ENCODE data around the gene HINT3.

The HINT3 gene

DNA sequence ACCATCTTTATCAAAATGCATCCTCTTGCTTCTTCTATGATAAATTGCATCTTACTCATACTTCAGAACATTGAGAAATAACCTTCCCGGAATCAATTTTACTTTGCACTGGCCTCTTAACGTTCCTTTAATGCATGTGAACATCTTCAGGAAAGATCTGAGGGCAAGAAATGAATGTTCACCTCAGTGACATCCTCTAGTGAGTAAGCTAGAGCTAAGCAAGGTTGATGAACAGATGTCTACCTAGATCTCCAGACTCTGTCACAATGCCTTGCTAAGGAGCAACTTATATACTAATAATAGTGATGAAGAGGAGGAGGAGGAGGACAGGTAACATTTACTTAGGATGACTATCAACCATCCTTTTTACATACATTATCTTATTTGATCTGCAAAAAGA is 16.8 kb upstream of the HINT3 start:
- TF ChIP-seq, protein P1, sequence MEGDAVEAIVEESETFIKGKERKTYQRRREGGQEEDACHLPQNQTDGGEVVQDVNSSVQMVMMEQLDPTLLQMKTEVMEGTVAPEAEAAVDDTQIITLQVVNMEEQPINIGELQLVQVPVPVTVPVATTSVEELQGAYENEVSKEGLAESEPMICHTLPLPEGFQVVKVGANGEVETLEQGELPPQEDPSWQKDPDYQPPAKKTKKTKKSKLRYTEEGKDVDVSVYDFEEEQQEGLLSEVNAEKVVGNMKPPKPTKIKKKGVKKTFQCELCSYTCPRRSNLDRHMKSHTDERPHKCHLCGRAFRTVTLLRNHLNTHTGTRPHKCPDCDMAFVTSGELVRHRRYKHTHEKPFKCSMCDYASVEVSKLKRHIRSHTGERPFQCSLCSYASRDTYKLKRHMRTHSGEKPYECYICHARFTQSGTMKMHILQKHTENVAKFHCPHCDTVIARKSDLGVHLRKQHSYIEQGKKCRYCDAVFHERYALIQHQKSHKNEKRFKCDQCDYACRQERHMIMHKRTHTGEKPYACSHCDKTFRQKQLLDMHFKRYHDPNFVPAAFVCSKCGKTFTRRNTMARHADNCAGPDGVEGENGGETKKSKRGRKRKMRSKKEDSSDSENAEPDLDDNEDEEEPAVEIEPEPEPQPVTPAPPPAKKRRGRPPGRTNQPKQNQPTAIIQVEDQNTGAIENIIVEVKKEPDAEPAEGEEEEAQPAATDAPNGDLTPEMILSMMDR (IDR thresholded peaks at IDR 0.05; ENCODE audit: low read depth, low read length, missing control alignments) = no peak
- no peak overlapping the region for H3K4me3 ChIP-seq (ENCODE audit: low read depth, low read length)
- in situ Hi-C loops (cut with HindIII; ENCODE audit: low sequenced_read_pairs) = no loop called here
- DNase-seq (ENCODE audit: low read depth) = no peak

DNA sequence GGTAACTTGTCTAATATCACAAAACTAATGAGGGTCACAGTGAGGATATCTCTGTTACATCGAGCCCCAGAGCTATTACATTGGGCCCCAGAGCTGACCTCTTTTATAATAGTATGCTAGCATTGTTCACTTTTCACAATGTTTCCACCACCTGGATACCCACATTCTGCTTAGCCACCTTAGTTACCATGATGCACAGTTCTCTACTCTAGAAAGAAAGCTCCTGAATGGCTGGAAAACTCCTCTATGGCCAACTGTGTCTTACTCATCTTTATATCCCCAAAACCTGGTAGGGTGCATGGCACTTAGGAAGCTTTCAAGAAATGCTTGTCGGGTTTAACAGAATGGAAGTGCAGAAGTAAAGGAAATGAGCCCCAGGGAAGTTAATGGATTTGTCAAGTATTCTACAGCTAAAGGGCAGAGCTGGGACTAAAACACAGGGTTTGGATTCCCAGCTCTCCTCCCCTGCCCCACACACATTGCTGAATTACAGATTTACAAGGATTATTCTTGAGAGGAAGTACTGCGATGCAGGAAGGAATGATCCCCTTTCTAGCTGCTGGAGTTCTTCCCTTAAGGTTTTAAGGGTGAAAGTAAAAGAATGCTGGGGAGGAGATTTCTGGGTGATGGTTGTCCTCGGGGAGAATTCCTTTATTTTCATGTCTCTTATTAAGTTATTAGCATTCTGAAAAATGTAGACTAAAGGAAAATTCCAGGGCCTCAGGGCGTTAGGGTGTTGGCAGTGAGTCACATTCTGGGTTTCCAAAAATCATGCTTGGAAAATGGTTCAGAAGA is 16.1 kb upstream of the HINT3 start:
- DNase-seq (ENCODE audit: low read depth) = no peak
- no peak overlapping the region for H3K4me3 ChIP-seq (ENCODE audit: low read depth, low read length)
- TF ChIP-seq, protein P1 (IDR thresholded peaks at IDR 0.05; ENCODE audit: low read depth, low read length, missing control alignments) = no peak
- in situ Hi-C loops (cut with HindIII; ENCODE audit: low sequenced_read_pairs) = no loop called here

DNA sequence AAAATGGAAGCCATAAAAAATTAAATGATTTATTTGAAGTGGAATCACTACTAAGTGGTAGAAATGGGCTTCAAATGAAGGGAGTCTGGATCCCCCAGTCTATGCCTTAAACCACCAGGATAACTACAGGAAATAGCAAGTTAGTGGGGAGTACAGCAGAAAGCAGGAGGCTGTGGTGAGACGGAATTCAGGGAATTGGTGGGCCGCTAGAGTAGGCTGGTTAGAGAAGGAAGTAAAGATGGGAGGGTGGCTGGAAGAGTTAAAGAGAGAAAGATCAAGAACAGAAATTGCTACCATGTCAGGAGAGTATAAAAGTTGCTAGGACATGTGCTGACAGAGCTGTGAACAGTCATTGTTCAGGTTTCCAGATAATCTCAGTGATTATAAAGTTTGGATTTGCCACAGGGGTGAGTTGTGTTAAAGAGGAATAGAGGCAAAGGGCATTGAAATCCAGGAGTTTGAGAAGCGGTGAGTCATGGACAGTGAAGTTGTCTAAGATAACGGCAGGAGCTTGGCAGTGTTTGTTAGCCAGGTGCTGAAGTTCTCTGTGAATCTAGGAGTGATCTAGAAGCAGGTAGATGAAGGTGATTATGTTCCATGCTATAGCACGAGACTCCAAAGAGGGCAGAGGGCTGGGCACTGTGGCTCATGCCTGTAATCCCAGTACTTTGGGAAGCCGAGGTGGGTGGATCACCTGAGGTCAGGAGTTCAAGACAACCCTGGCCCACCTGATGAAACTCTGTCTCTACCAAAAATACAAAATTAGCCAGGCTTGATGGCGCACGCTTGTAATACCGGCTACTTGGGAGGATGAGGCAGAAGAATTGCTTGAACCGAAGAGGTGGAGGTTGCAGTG is 13.7 kb upstream of the HINT3 start:
- TF ChIP-seq, protein P1 (IDR thresholded peaks at IDR 0.05; ENCODE audit: low read depth, low read length, missing control alignments) = no peak
- H3K4me3 ChIP-seq (ENCODE audit: low read depth, low read length) = no peak overlapping the region
- DNase-seq (ENCODE audit: low read depth) = no peak
- in situ Hi-C loops (cut with HindIII; ENCODE audit: low sequenced_read_pairs) = no loop called here

DNA sequence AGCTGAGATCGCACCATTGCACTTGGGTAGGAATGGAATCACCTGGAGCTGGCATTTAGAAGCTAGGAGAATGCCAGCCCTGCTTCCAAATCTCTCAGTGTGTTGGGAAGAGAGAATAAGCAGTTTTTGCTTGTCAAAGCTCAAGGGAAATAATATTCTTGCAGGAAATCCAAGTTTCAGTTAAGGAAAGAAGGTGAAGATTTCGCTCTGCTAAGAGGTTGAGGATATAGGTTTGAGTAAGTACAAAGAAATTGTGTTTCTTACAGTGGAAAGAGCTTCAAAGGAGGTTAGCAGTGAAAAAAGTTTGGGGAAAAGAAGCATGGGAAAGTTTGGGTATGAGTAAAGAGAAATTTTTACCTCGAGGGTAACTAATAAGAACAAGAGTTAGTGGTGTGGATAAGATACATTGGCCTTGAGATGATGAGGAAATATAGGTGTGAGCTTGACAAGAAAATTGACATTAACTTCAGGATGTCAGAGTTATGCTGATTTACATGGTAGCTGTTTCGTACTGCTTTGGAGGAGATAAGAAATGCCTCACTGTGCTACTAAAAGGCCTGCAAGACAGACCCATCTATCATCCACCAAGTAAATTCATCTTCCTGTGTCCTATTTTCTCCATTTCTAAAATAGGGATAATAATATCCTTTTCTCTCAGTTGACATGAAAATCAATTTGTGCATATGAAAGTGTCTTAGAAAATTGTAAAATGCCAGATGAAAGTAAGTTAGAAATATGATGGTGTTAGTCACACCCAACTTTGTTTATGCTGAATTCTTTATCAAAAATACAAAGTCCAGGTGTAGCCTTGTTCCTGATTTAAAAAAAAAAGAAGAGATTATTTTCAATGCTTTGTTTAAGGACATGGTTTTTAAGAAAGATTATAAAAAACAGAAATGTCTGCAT is 12.8 kb upstream of the HINT3 start:
- no peak for DNase-seq (ENCODE audit: low read depth)
- TF ChIP-seq, protein P1 (IDR thresholded peaks at IDR 0.05; ENCODE audit: low read depth, low read length, missing control alignments) = no peak
- in situ Hi-C loops (cut with HindIII; ENCODE audit: low sequenced_read_pairs) = no loop called here
- H3K4me3 ChIP-seq (ENCODE audit: low read depth, low read length) = no peak overlapping the region

DNA sequence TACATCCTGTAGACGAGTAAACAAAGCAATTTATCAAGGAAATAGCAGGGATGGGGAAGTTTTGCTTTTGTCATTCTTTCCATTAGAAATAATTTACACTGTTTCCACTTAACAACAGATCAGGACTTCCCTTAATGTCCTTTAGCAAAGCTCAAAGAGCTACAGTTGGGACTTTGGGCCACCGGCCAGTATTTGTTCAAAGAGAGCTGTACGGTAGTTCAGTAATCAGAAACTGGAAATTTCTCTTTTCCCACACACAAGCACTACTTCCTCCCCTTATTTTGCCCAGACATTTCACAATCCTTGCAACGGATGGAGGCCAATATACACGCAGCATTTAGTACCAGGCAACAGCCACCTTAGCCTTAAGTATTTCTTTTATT is 12.1 kb upstream of the HINT3 start:
- in situ Hi-C loops (cut with HindIII; ENCODE audit: low sequenced_read_pairs) = no loop called here
- TF ChIP-seq, protein P1 (IDR thresholded peaks at IDR 0.05; ENCODE audit: low read depth, low read length, missing control alignments) = no peak
- no peak overlapping the region for H3K4me3 ChIP-seq (ENCODE audit: low read depth, low read length)
- DNase-seq (ENCODE audit: low read depth) = no peak

DNA sequence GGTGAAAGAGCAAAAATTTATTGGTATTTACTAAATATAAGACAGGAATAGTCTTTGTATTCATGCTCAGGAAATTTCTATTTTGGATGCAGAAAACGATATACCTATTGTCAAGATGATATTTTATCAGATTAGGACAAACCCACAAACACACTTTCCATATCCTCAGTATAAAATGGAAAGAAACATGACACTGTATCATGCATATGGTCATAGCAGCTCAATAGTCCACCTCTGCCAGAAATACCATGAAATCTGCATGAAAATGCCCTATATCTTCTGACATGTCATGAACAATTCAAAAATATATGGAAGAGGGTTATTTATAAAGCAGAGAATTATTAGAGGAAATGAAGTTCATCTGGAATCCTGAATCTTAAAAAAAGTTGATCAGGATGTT is 11.7 kb upstream of the HINT3 start:
- TF ChIP-seq, protein P1 (IDR thresholded peaks at IDR 0.05; ENCODE audit: low read depth, low read length, missing control alignments) = no peak
- no peak overlapping the region for H3K4me3 ChIP-seq (ENCODE audit: low read depth, low read length)
- in situ Hi-C loops (cut with HindIII; ENCODE audit: low sequenced_read_pairs) = no loop called here

More for the DNA sequence above, 11.7 kb upstream of the HINT3 start:
- DNase-seq (ENCODE audit: low read depth) = no peak
